Osteoblast (primary cell): ENCODE results near the gene SDF2L1. TPM values are rescaled to one million over a fixed set of nuclear protein-coding genes. Genes with fewer than 3 reads are reported as not detected.

ENCODE experiments used
- DNase-seq: peaks from one replicate; pipeline ENCODE4 v3.0.0; 2011; ENCODE audit warnings: low spot score, mixed read lengths; ENCODE audit not compliant: insufficient read length; ENCODE audit errors: missing footprints
- H2AFZ ChIP-seq: 2 replicates; pipeline ENCODE4 v1.6.0; 2011; ENCODE audit warnings: mild to moderate bottlenecking, low read length
- H3K27ac ChIP-seq: 2 replicates; pipeline ENCODE4 v1.5.1; 2011; ENCODE audit warnings: mild to moderate bottlenecking, low read depth, low read length, moderate library complexity
- H3K27me3 ChIP-seq: 2 replicates; pipeline ENCODE4 v1.6.0; 2012; ENCODE audit warnings: mild to moderate bottlenecking, control low read depth, inconsistent platforms, low read length, moderate library complexity; ENCODE audit not compliant: insufficient read depth
- H3K36me3 ChIP-seq: 2 replicates; pipeline ENCODE4 v1.5.1; 2011; ENCODE audit warnings: mild to moderate bottlenecking, low read length, control low read depth, moderate library complexity; ENCODE audit not compliant: insufficient read depth
- H3K4me1 ChIP-seq: 2 replicates; pipeline ENCODE4 v1.5.1; 2011; ENCODE audit warnings: mild to moderate bottlenecking, low read length, control low read depth, moderate library complexity; ENCODE audit not compliant: insufficient read depth
- H3K4me2 ChIP-seq: 2 replicates; pipeline ENCODE4 v1.6.0; 2011; ENCODE audit warnings: mild to moderate bottlenecking, low read length; ENCODE audit not compliant: insufficient read depth
- H3K4me3 ChIP-seq: fragments of 200-600 bp; sonication (generic); 3 replicates; pipeline ENCODE4 v1.5.1; 2012; ENCODE audit warnings: mild to moderate bottlenecking, low read length, inconsistent platforms; ENCODE audit not compliant: insufficient read depth
- H3K79me2 ChIP-seq: 2 replicates; pipeline ENCODE4 v1.6.0; 2012; ENCODE audit warnings: mild to moderate bottlenecking, low read length, control low read depth, inconsistent platforms; ENCODE audit not compliant: insufficient read depth
- H3K9me3 ChIP-seq: 2 replicates; pipeline ENCODE4 v1.5.1; 2011; ENCODE audit warnings: low read depth, low read length, control low read depth
- H4K20me1 ChIP-seq: 2 replicates; pipeline ENCODE4 v1.6.0; 2012; ENCODE audit warnings: mild to moderate bottlenecking, low read length, control low read depth; ENCODE audit not compliant: insufficient read depth
- total RNA-seq: library from RNA; depleted of rRNA; stranded (reverse); fragments of >200 nt; gene quantifications from 2 replicates; pipeline ENCODE4 v1.2.3, GENCODE V29; 2012
- TF ChIP-seq, protein P1 (sequence below): IDR thresholded peaks from 2 replicates; pipeline ENCODE4 v1.5.1; 2011; ENCODE audit warnings: mild to moderate bottlenecking, low read depth, low read length, moderate library complexity; ENCODE audit errors: extremely low read depth

SDF2L1 gene
- total RNA-seq, 1 donor: 10.5 TPM

DNA sequence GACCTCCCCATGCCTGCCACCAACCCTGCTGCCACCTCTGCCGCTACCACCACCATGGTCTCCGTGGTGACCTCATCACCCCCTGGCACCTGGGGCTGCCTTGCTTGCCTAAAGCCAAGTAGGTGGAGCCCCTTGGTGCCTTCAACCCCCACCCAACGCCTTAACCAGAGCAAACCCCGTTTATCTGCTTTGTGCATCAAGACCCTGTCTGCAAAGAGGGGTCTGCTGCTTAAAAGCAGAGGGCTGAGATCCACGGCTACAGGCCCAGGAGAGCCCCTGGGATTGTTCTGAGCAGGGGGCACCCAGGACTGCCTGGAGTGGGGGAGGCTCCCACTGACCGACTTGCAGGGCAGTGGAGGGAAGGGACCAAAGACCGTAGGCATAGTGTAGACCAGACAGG, 18.8 kb downstream of the SDF2L1 start:
- no peaks in the 10 kb centered on the region for H4K20me1 ChIP-seq
- H3K36me3 ChIP-seq: no peaks in the 10 kb centered on the region
- no peak overlapping the region for H3K4me3 ChIP-seq
- H3K79me2 ChIP-seq: no peaks in the 10 kb centered on the region
- TF ChIP-seq, protein P1, sequence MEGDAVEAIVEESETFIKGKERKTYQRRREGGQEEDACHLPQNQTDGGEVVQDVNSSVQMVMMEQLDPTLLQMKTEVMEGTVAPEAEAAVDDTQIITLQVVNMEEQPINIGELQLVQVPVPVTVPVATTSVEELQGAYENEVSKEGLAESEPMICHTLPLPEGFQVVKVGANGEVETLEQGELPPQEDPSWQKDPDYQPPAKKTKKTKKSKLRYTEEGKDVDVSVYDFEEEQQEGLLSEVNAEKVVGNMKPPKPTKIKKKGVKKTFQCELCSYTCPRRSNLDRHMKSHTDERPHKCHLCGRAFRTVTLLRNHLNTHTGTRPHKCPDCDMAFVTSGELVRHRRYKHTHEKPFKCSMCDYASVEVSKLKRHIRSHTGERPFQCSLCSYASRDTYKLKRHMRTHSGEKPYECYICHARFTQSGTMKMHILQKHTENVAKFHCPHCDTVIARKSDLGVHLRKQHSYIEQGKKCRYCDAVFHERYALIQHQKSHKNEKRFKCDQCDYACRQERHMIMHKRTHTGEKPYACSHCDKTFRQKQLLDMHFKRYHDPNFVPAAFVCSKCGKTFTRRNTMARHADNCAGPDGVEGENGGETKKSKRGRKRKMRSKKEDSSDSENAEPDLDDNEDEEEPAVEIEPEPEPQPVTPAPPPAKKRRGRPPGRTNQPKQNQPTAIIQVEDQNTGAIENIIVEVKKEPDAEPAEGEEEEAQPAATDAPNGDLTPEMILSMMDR: no peak
- no peaks in the 10 kb centered on the region for H3K4me1 ChIP-seq
- H3K27ac ChIP-seq: no peak overlapping the region
- H2AFZ ChIP-seq: no peak overlapping the region
- H3K4me2 ChIP-seq: no peak overlapping the region
- no peaks in the 10 kb centered on the region for H3K9me3 ChIP-seq
- H3K27me3 ChIP-seq: peaks cover 8% of the 10 kb centered on the region
- peak; percentile 38 for DNase-seq

DNA sequence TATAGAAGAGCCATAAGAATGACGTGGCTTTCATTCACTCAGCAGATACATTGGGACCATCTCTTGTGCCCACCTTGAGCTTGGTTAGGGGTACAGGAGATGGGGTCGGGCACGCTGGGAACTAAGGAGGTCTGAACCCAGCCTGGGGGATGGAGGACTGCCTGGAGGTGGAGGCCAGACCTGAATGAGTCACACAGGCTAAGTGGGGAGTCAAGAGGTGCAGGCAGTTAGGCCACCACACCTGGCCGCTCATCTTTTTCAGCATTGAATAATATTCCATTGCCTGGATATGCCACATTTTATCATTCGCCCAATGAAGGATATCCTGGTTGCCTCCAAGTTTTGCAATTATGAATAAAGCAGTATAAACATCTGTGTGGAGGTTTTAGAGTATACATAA, 19.9 kb downstream of the SDF2L1 start:
- Histone ChIP-seq H3K27ac (no peak overlapping the region), H3K4me1 (peaks cover 4% of the 10 kb centered on the region), H4K20me1 (no peaks in the 10 kb centered on the region), H3K79me2 (peaks cover 9% of the 10 kb centered on the region), H2AFZ (no peak overlapping the region), H3K9me3 (no peaks in the 10 kb centered on the region), H3K36me3 (no peaks in the 10 kb centered on the region), H3K27me3 (peaks cover 8% of the 10 kb centered on the region), H3K4me3 (no peak overlapping the region), H3K4me2 (no peak overlapping the region)
- DNase-seq: peak; percentile 31
- TF ChIP-seq, protein P1: no peak

DNA sequence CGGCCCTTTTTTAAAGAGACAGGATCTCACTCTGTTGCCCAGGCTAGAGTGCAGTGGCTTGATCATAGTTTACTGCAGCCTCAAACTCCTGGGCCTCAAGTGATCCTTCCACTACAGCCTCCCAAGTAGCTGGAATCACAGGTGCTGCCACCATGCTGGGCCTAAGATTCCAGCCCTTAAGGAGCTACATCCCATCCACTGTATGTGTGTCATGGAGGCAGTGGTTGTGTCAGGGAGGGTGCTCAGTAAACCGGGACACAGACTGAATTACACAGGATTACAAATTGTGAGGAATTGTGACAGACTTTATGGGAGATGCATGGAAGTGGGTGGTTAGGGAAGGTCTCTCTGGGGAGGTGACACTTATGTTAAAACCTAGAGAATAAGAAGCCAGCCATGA, 21.6 kb downstream of the SDF2L1 start:
- Histone ChIP-seq H3K4me1 (peaks cover 4% of the 10 kb centered on the region), H3K4me3 (no peak overlapping the region), H3K27ac (no peak overlapping the region), H3K4me2 (no peak overlapping the region), H4K20me1 (no peaks in the 10 kb centered on the region), H3K27me3 (peaks cover 8% of the 10 kb centered on the region), H3K79me2 (peaks cover 22% of the 10 kb centered on the region), H3K9me3 (no peaks in the 10 kb centered on the region), H3K36me3 (no peaks in the 10 kb centered on the region), H2AFZ (no peak overlapping the region)
- peak; percentile 53 for DNase-seq
- TF ChIP-seq, protein P1: no peak

DNA sequence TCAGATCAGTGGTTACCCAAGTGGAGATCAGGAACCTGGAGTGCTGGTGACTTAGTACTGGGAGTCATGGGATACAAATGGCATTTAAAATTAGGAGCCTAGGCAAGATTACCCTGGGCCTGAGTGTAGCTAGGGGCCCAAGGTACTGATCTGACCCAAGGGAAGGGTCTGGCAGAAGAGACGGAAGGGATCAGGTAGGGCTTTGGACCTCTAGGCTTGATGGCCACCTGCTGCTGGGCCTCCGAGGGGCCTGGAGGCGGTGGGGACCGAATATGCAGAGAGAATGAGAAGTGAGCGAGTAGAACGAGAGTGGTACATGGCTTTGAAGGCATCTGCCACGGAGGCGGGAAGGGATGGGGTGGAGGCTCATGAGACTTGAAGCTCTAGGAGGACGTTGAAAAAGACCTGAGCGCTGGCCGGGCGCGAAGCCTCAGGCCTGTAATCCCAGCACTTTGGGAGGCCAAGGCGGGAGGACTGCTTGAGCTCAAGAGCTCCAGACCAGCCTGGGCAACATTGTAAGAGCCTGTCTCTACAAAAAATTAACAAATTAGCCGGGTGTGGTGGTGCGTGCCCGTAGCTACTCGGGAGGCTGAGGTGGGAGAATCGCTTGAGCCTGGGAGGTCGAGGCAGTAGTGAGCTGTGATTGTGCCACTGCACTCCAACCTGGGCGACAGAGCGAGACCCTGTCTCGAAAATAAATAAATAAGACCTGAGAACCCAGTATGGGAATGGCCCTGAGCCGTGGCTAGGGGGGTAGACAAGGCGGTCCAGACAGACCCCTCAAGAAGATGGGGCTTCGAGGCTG, 23.1 kb downstream of the SDF2L1 start:
- Histone ChIP-seq H4K20me1 (no peaks in the 10 kb centered on the region), H3K36me3 (peaks cover 2% of the 10 kb centered on the region), H3K27ac (peak overlapping the region; percentile 90), H3K4me2 (peak overlapping the region; percentile 96), H3K79me2 (peaks cover 32% of the 10 kb centered on the region), H3K9me3 (no peaks in the 10 kb centered on the region), H3K27me3 (peaks cover 8% of the 10 kb centered on the region), H3K4me3 (peak overlapping the region; percentile 98), H2AFZ (peak overlapping the region; percentile 99), H3K4me1 (peaks cover 4% of the 10 kb centered on the region)
- TF ChIP-seq, protein P1: no peak
- peak; percentile 18 for DNase-seq
